ENCODE data around the gene HTR4. TPM values are rescaled to one million over a fixed set of nuclear protein-coding genes. Genes with fewer than 3 reads are reported as not detected.
A peak's percentile ranks its signal among the peaks of the same experiment; 100 is the strongest.

HTR4 gene
- polyA plus RNA-seq, 1 experiment, result not detected

GRCh38 chr5:148465381-148466235, 188.7 kb downstream of the HTR4 start:
- DNase-seq (ENCODE audit: low read depth, low spot score), result no peak
- no peaks in the 10 kb centered on the region for H3K27me3 ChIP-seq (ENCODE audit: control insufficient read depth, insufficient read depth, low read length)
- ChIA-PET POLR2A (no interaction called here), CTCF (interaction anchor here (0.6 to 1.6 kb wide), 4 partner anchors 17 to 265 kb away, joined by 3 to 11 read pairs (median 5); no protein-coding TSS in a partner anchor)
- H3K27ac ChIP-seq (ENCODE audit: low read depth, low read length), result no peak overlapping the region
- H3K4me3 ChIP-seq (ENCODE audit: low read depth, low read length), result no peak overlapping the region
- TF ChIP-seq CTCF (IDR thresholded peaks at IDR 0.05; ENCODE audit: low read depth, low read length), result no peak
- no peaks in the 10 kb centered on the region for H3K9me3 ChIP-seq (ENCODE audit: control insufficient read depth, insufficient read depth, low read length)

GRCh38 chr5:148459669-148460068, 194.7 kb downstream of the HTR4 start:
- Histone ChIP-seq H3K9me3 (ENCODE audit: control insufficient read depth, insufficient read depth, low read length) (no peaks in the 10 kb centered on the region), H3K27me3 (ENCODE audit: control insufficient read depth, insufficient read depth, low read length) (no peaks in the 10 kb centered on the region), H3K27ac (ENCODE audit: low read depth, low read length) (no peak overlapping the region), H3K4me3 (ENCODE audit: low read depth, low read length) (no peak overlapping the region)
- CTCF ChIA-PET, result interaction anchor here (0.7 to 2.9 kb wide), 2 partner anchors 20 to 271 kb away, joined by 3 to 8 read pairs; no protein-coding TSS in a partner anchor
- POLR2A ChIA-PET, result no interaction called here
- no peak for DNase-seq (ENCODE audit: low read depth, low spot score)
- TF ChIP-seq CTCF (IDR thresholded peaks at IDR 0.05; ENCODE audit: low read depth, low read length), result no peak

GRCh38 chr5:148458036-148458888, 196.1 kb downstream of the HTR4 start:
- DNase-seq (ENCODE audit: low read depth, low spot score), result no peak
- ChIA-PET POLR2A (no interaction called here), CTCF (interaction anchor here (0.6 to 1.8 kb wide), 5 partner anchors 14 to 276 kb away, joined by 3 to 4 read pairs (median 4); no protein-coding TSS in a partner anchor)
- peaks cover 3% of the 10 kb centered on the region for H3K27me3 ChIP-seq (ENCODE audit: control insufficient read depth, insufficient read depth, low read length)
- no peak overlapping the region for H3K27ac ChIP-seq (ENCODE audit: low read depth, low read length)
- H3K4me3 ChIP-seq (ENCODE audit: low read depth, low read length), result no peak overlapping the region
- H3K9me3 ChIP-seq (ENCODE audit: control insufficient read depth, insufficient read depth, low read length), result no peaks in the 10 kb centered on the region
- TF ChIP-seq CTCF (IDR thresholded peaks at IDR 0.05; ENCODE audit: low read depth, low read length), result no peak

- Histone ChIP-seq H3K27me3 (ENCODE audit: control insufficient read depth, insufficient read depth, low read length) (peaks cover 8% of the 10 kb centered on the region), H3K4me3 (ENCODE audit: low read depth, low read length) (no peak overlapping the region), H3K9me3 (ENCODE audit: control insufficient read depth, insufficient read depth, low read length) (no peaks in the 10 kb centered on the region), H3K27ac (ENCODE audit: low read depth, low read length) (no peak overlapping the region)
- DNase-seq (ENCODE audit: low read depth, low spot score), result no peak
- peak; percentile 49 for TF ChIP-seq CTCF (IDR thresholded peaks at IDR 0.05; ENCODE audit: low read depth, low read length)
- POLR2A ChIA-PET, result no interaction called here
- CTCF ChIA-PET, result interaction anchor here (1.0 to 1.8 kb wide), 2 partner anchors 13 to 16 kb away, joined by 3 to 4 read pairs; no protein-coding TSS in a partner anchor
Measured at GRCh38 chr5:148457183-148457620, 197.1 kb downstream of the HTR4 start.
